Smooth muscle cell (in vitro differentiated cells): ENCODE data around the gene PSME4. TPM values are rescaled to one million over a fixed set of nuclear protein-coding genes. Genes with fewer than 3 reads are reported as not detected.

Experiments used
- DNase-seq: peaks from one replicate; lab custom pipeline; 2025; ENCODE audit not compliant: unreplicated experiment; lab: John Stamatoyannopoulos, UW
- H2AFZ ChIP-seq: fragments of 200-600 bp; sonication (generic); 2 replicates; pipeline ENCODE4 v1.6.0; 2016; ENCODE audit warnings: antibody characterized with exemption, low read depth, mild to moderate bottlenecking
- H3F3A ChIP-seq: fragments of 200-600 bp; sonication (generic); 2 replicates; pipeline ENCODE4 v1.6.0; 2017; ENCODE audit warnings: antibody characterized with exemption, low read depth
- H3K27ac ChIP-seq: fragments of 200-600 bp; sonication (generic); 2 replicates; pipeline ENCODE4 v1.5.1; 2016; ENCODE audit warnings: low read depth, mild to moderate bottlenecking
- H3K27me3 ChIP-seq: fragments of 200-600 bp; sonication (generic); 2 replicates; pipeline ENCODE4 v1.6.1; 2016; ENCODE audit warnings: low read depth, mild to moderate bottlenecking
- H3K36me3 ChIP-seq: fragments of 200-600 bp; sonication (generic); 2 replicates; pipeline ENCODE4 v1.5.1; 2016; ENCODE audit warnings: low read depth
- H3K4me1 ChIP-seq: fragments of 200-600 bp; sonication (generic); 2 replicates; pipeline ENCODE4 v1.5.1; 2016; ENCODE audit warnings: low read depth
- H3K4me2 ChIP-seq: fragments of 200-600 bp; sonication (generic); 2 replicates; pipeline ENCODE4 v1.6.0; 2016; ENCODE audit warnings: mild to moderate bottlenecking
- H3K4me3 ChIP-seq: fragments of 200-600 bp; sonication (generic); 2 replicates; pipeline ENCODE4 v1.5.1; 2016; ENCODE audit warnings: mild to moderate bottlenecking
- H3K79me2 ChIP-seq: fragments of 200-600 bp; sonication (generic); 2 replicates; pipeline ENCODE4 v1.6.0; 2016; ENCODE audit warnings: low read depth, mild to moderate bottlenecking
- H3K9ac ChIP-seq: fragments of 200-600 bp; sonication (generic); 2 replicates; pipeline ENCODE4 v1.6.0; 2016; ENCODE audit warnings: low read depth
- H3K9me3 ChIP-seq: fragments of 200-600 bp; sonication (generic); replicated peaks from 2 replicates; pipeline ENCODE4 v1.5.1; 2016; ENCODE audit warnings: low read depth
- H4K20me1 ChIP-seq: fragments of 200-600 bp; sonication (generic); 2 replicates; pipeline ENCODE4 v1.6.0; 2016; ENCODE audit warnings: low read depth
- WGBS: methylation state at CpG from one replicate; pipeline ENCODE4 v1.1.7; 2016; ENCODE audit warnings: low lambda C conversion rate; 5-methylcytosine and 5-hydroxymethylcytosine counted together
- polyA plus RNA-seq: library from polyadenylated mRNA; unstranded; fragments of >200 nt; fragmentation: Nextera tagmentation; extraction: Ambion mirVana; gene quantifications from 2 replicates; pipeline ENCODE4 v1.2.1, GENCODE V29; 2016
- total RNA-seq: library from RNA; depleted of rRNA; stranded (reverse); fragments of >200 nt; gene quantifications from 2 replicates; pipeline ENCODE4 v1.2.3, GENCODE V29; 2014
- TF ChIP-seq, protein P1 (sequence below): fragments of 200-600 bp; sonication (generic); IDR thresholded peaks from 2 replicates; pipeline ENCODE4 v1.5.1; 2017; ENCODE audit warnings: borderline replicate concordance, mild to moderate bottlenecking, antibody characterized with exemption; ENCODE audit not compliant: insufficient read depth, poor library complexity, severe bottlenecking

PSME4 gene
- total and polyA plus RNA-seq, 2 experiments from 2014 or later: 11.3 to 65.2 TPM

DNA sequence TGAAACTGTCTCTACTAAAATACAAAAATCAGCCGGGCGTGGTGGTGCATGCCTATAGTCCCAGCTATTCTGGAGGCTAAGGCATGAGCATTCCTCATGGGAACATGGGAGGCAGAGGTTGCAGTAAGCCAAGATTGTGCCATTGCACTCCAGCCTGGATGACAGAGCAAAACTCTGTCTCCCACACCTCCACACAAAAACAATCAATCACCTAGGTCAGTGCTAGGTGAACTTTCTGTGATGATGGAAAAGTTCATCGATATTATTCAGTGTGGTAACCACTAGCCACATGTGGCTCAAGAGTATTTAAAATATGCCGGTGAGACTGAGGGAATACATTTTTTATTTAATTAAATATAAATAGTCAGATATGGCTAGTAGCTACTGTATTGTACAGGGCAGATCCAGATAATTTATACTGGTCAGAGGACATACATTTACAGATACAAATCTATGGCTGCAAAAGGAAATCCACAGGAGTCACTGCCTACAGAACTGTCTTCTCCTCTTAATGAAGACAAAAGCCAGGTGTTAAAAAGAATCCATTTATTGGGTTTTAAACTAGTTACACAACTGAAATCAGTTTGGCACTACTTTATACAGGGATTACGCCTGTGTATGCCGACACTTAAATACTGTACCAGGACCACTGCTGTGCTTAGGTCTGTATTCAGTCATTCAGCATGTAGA, 107.1 kb downstream of the PSME4 start:
- H3K9ac ChIP-seq: no peak overlapping the region
- H3K4me3 ChIP-seq: no peak overlapping the region
- H3K4me2 ChIP-seq: no peak overlapping the region
- DNase-seq: no peak
- H3K36me3 ChIP-seq: peaks cover 13% of the 10 kb centered on the region
- no peaks in the 10 kb centered on the region for H3K9me3 ChIP-seq
- H3F3A ChIP-seq: no peaks in the 10 kb centered on the region
- no peak overlapping the region for H2AFZ ChIP-seq
- H3K27ac ChIP-seq: no peak overlapping the region
- H3K27me3 ChIP-seq: no peaks in the 10 kb centered on the region
- TF ChIP-seq, protein P1, sequence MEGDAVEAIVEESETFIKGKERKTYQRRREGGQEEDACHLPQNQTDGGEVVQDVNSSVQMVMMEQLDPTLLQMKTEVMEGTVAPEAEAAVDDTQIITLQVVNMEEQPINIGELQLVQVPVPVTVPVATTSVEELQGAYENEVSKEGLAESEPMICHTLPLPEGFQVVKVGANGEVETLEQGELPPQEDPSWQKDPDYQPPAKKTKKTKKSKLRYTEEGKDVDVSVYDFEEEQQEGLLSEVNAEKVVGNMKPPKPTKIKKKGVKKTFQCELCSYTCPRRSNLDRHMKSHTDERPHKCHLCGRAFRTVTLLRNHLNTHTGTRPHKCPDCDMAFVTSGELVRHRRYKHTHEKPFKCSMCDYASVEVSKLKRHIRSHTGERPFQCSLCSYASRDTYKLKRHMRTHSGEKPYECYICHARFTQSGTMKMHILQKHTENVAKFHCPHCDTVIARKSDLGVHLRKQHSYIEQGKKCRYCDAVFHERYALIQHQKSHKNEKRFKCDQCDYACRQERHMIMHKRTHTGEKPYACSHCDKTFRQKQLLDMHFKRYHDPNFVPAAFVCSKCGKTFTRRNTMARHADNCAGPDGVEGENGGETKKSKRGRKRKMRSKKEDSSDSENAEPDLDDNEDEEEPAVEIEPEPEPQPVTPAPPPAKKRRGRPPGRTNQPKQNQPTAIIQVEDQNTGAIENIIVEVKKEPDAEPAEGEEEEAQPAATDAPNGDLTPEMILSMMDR: no peak
- WGBS: 98% methylated on average over 6 of the region's 6 CpGs
- no peaks in the 10 kb centered on the region for H4K20me1 ChIP-seq
- no peaks in the 10 kb centered on the region for H3K79me2 ChIP-seq
- H3K4me1 ChIP-seq: no peaks in the 10 kb centered on the region

DNA sequence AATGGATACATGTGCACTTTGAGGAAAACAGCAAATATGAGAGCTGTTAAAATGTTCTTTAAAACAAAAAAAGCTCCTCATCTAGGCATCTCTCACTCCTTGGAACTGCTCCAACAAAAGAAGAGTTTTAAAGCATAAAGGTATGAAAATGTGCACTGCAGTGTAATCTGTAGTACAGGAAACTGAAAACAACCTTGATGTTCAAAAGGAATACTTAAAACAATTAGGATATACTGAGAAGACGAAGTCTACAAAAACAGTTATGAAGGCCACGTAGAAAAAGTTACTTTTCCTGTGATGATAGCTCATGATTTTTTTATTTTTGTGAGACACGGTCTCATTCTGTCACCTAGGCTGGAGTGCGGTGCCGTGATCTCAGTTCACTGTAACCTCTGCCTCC, 109.0 kb downstream of the PSME4 start:
- no peaks in the 10 kb centered on the region for H3K79me2 ChIP-seq
- DNase-seq: no peak
- H3K4me2 ChIP-seq: no peak overlapping the region
- H2AFZ ChIP-seq: no peak overlapping the region
- H3K27ac ChIP-seq: no peak overlapping the region
- H3K4me1 ChIP-seq: no peaks in the 10 kb centered on the region
- H3F3A ChIP-seq: no peaks in the 10 kb centered on the region
- peaks cover 13% of the 10 kb centered on the region for H3K36me3 ChIP-seq
- no peaks in the 10 kb centered on the region for H3K9me3 ChIP-seq
- H3K27me3 ChIP-seq: no peaks in the 10 kb centered on the region
- TF ChIP-seq, protein P1: no peak
- H4K20me1 ChIP-seq: no peaks in the 10 kb centered on the region
- no peak overlapping the region for H3K4me3 ChIP-seq
- H3K9ac ChIP-seq: no peak overlapping the region
- 98% methylated on average over 5 of the region's 5 CpGs for WGBS

DNA sequence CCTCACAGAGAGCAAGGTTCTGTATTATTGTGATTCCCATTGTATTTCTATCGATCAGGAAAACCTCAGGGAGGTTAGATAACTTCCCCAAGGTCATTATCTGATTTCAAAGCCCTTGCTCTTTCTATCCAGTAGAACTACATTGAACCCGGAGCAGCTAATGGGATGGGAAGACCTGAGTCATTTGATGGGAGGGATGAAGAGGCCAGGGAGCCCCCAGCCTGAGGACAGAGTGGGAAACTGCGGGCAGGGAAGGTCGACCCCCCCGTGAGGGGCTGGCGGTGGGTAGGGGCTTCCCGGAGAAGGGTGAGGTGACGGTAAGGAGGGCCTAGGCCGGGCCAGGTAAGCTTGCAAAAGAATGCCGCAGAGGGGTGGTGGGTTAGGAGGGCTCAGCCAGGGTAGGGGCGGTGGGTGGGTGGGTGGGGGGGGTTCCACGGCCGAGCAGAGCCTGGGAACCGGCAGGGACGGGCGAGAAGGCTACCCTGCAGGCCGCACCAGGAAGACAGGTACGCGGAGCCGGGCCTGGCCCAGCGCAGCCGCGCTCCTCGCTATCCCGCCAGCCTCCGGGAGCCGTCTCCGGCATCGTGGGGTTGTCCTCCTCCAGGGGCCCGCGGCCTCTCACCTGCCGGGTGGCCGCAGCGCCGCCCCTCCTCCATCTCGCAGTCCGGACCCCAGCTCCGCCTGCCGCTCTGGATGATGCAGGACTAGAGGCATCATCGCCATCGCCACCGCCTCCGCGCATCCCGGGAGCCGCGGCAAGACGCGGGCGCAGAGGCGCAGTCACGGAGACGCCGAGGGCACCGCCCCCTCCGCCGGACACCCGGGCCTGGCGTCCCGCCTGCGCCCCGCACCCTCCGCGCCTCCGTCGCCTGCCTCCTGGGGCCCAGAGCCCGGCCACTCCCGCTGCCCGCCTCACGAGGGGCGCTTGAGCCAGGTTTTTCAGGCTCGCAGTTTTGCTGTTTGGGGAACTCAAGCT, 111.3 kb downstream of the PSME4 start, which contains the start of gene GPR75:
GPR75 (minus strand) TSS at position 762 of the 976 bp plus-strand sequence. CDS start 5,211 bp downstream, outside the sequence.
- Histone ChIP-seq H3K9ac (no peak within 1 kb of the TSS), H3K9me3 (no peaks in the 10 kb centered on the region), H3K4me3 (peak within 1 kb of the TSS; percentile 32), H3K4me1 (no peaks in the 10 kb centered on the region), H2AFZ (no peak within 1 kb of the TSS), H3K79me2 (no peaks in the 10 kb centered on the region), H3K27ac (no peak within 1 kb of the TSS), H3K36me3 (no peaks in the 10 kb centered on the region), H3K4me2 (peak within 1 kb of the TSS; percentile 66), H4K20me1 (no peaks in the 10 kb centered on the region), H3K27me3 (no peaks in the 10 kb centered on the region), H3F3A (no peaks in the 10 kb centered on the region)
- 61% methylated on average over 55 of the region's 72 CpGs for WGBS
- no peak for DNase-seq
- TF ChIP-seq, protein P1: no peak
